HepG2 (cell line): ENCODE measurements around the gene NOP9. TPM values are rescaled to one million over a fixed set of nuclear protein-coding genes. Genes with fewer than 3 reads are reported as not detected.
A peak's percentile ranks its signal among the peaks of the same experiment; 100 is the strongest.

Source experiments
- ARNT ChIP-seq: fragments of 450-650 bp; IDR thresholded peaks from 2 replicates; pipeline ENCODE4 v1.6.1; 2017
- ATAD3A ChIP-seq: sonication (generic); formaldehyde crosslinking; IDR thresholded peaks from 2 replicates; pipeline ENCODE4 v1.4.0; 2020; ENCODE audit warnings: missing genetic modification reagents
- DPF2 ChIP-seq: sonication (generic); formaldehyde crosslinking; IDR thresholded peaks from 2 replicates; pipeline ENCODE4 v1.4.0; 2020; ENCODE audit warnings: mild to moderate bottlenecking, low read depth, missing genetic modification reagents, borderline replicate concordance
- EP300 ChIP-seq, 3 experiments: sonication (generic) in 1 of 3; formaldehyde crosslinking in 1 of 3; IDR thresholded peaks; 2 replicates each; pipeline versions ENCODE4 v1.5.1 to v1.6.1; 2011 to 2020; ENCODE audit warnings: low read depth in 2 of 3, low read length in 2 of 3, borderline replicate concordance in 1 of 3, improper control_type of control experiment in 1 of 3, mild to moderate bottlenecking in 1 of 3, missing genetic modification reagents in 1 of 3, moderate library complexity in 1 of 3
- GABPA ChIP-seq, 2 experiments: IDR thresholded peaks; 2 replicates each; pipeline ENCODE4 v1.6.1; 2011 to 2016; ENCODE audit warnings: low read depth in 2 of 2, low read length in 1 of 2, missing biosample characterization in 1 of 2, missing genetic modification characterization in 1 of 2
- JDP2 ChIP-seq: sonication (generic); formaldehyde crosslinking; IDR thresholded peaks from 2 replicates; pipeline ENCODE4 v1.8.1; 2022; ENCODE audit warnings: missing genetic modification reagents, borderline replicate concordance
- MBD4 ChIP-seq: IDR thresholded peaks from 2 replicates; pipeline ENCODE4 v1.6.1; 2012; ENCODE audit warnings: low read length, inconsistent platforms, borderline replicate concordance
- NFYB ChIP-seq: sonication (generic); formaldehyde crosslinking; IDR thresholded peaks from 2 replicates; pipeline ENCODE4 v1.4.0; 2020; ENCODE audit warnings: missing genetic modification reagents
- ZFP36L2 ChIP-seq: sonication (generic); formaldehyde crosslinking; IDR thresholded peaks from 2 replicates; pipeline ENCODE4 v1.4.0; 2020; ENCODE audit warnings: missing genetic modification reagents
- ZNF44 ChIP-seq: sonication (generic); formaldehyde crosslinking; IDR thresholded peaks from 2 replicates; pipeline ENCODE4 v1.5.1; 2020; ENCODE audit warnings: mild to moderate bottlenecking, missing genetic modification reagents
- ZNF503 ChIP-seq: sonication (generic); formaldehyde crosslinking; IDR thresholded peaks from 2 replicates; pipeline ENCODE4 v1.4.0; 2020; ENCODE audit warnings: missing genetic modification reagents
- ZNF550 ChIP-seq: sonication (generic); formaldehyde crosslinking; IDR thresholded peaks from 2 replicates; pipeline ENCODE4 v1.4.0; 2020; ENCODE audit warnings: mild to moderate bottlenecking, missing genetic modification reagents, borderline replicate concordance
- ZNF788 ChIP-seq: sonication (generic); formaldehyde crosslinking; IDR thresholded peaks from 2 replicates; pipeline ENCODE4 v1.5.0; 2020; ENCODE audit warnings: mild to moderate bottlenecking, missing genetic modification reagents, borderline replicate concordance
- ZXDC ChIP-seq: sonication (generic); formaldehyde crosslinking; IDR thresholded peaks from 2 replicates; pipeline ENCODE4 v1.5.0; 2020; ENCODE audit warnings: mild to moderate bottlenecking, missing genetic modification reagents
- polyA plus RNA-seq, 8 experiments: library from polyadenylated mRNA; depleted of rRNA in 3 of 8; stranded (reverse) in 7 of 8; unstranded in 1 of 8; fragments of >200 nt; fragmentation: Illumina TruSeq in 4 of 8; extraction: Trizol in 4 of 8; gene quantifications; 2 replicates each; pipeline versions ENCODE4 v1.2.1 to v1.2.3, GENCODE V29; 2011 to 2016; ENCODE audit warnings: low read depth in 4 of 8, missing spikeins in 1 of 8, mixed read lengths in 1 of 8; ENCODE audit not compliant: insufficient read depth in 1 of 8
- total RNA-seq, 5 experiments: library from RNA; depleted of rRNA; stranded (reverse); fragments of >200 nt; fragmentation: Illumina TruSeq; extraction: Trizol; gene quantifications; 2 replicates each; pipeline ENCODE4 v1.2.3, GENCODE V29; 2016; ENCODE audit warnings: low read depth in 1 of 5
- TF ChIP-seq, protein P1 (sequence below), 2 experiments: sonication (generic) in 1 of 2; formaldehyde crosslinking in 1 of 2; IDR thresholded peaks; 2 replicates each; pipeline versions ENCODE4 v1.4.0 to v1.6.1; 2016 to 2020; ENCODE audit warnings: borderline replicate concordance in 1 of 2, low read depth in 1 of 2, mild to moderate bottlenecking in 1 of 2, missing genetic modification reagents in 1 of 2
- TF ChIP-seq, protein P2 (sequence below): sonication (generic); formaldehyde crosslinking; IDR thresholded peaks from 2 replicates; pipeline ENCODE4 v1.9.0; 2021; ENCODE audit warnings: missing genetic modification reagents, mild to moderate bottlenecking, borderline replicate concordance

Gene NOP9
- total and polyA plus RNA-seq, 2 of the 13 experiments (the other 11 are each of a cell fraction or from before 2014, with no cell fraction given) = 24.5 to 61.6 TPM

DNA sequence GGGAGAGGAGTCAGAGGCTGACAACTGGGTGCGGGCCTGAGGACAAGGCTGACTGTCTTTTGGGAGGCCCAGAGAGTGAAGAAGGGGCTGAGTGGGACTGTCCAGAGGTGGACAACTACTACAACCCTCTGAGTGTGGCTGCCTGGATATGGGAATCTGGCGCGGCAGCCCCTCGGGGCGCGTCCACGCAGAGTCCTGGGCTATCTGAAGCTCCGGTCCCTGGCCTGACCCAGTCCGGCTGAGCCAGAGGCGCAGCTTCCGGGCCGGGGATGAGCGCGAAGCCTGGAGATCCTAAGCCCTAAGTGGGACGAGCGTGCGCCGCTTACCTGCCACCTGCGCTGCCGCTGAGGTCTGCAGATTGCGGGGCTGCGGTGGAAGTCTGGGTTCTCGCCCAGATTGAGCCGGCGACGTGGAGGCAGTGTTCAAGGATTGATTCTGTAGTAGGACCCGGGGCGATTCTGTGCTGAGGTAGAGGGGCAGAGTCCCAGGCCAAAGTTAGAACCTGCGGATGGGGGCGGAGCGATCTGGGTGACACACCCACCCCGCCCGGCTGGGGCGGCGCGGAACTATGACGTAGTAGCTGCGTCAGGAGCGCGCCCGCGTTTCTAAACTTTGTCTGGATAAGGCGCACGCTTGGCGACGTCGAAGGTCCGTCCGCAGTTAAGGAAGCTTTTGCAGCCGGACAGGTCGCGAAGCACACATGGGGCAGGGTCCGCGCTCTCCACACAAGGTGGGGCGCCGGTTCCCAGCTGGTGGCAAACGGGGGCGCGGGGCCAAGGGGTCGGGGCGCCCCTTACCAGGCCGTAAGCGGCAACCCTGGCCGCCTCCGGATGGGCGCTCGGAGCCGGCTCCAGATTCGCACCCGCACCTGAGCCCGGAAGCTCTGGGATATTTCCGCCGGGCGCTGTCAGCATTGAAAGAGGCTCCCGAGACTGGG is at the start of gene NOP9, which contains the start of gene DHRS1 (continued):
- peak; percentile 63 to 81; a peak in 3 of 4 replicates for TF ChIP-seq EP300 (IDR thresholded peaks at IDR 0.05; ENCODE audit: low read depth in 2 of 2, low read length in 2 of 2)
- TF ChIP-seq EP300 (CRISPR knock-in tag; IDR thresholded peaks at IDR 0.05; ENCODE audit: borderline replicate concordance) = peak; percentile 63; the same call in 1 of the 2 replicates
- peak; percentile 100 for TF ChIP-seq ZNF44
- peak; percentile 85; the same call in 1 of the 2 replicates for TF ChIP-seq ZFP36L2 (CRISPR knock-in tag)
- no peak; the same call in 1 of the 2 replicates for TF ChIP-seq DPF2 (CRISPR knock-in tag)
- TF ChIP-seq JDP2 (CRISPR knock-in tag) = no peak
- TF ChIP-seq ATAD3A (CRISPR knock-in tag) = 0 out of 2 replicates have a peak, but pooled peaks have one; percentile 26
- TF ChIP-seq ZNF550 (CRISPR knock-in tag) = peak; percentile 97; the same call in 1 of the 2 replicates
- TF ChIP-seq, protein P1, sequence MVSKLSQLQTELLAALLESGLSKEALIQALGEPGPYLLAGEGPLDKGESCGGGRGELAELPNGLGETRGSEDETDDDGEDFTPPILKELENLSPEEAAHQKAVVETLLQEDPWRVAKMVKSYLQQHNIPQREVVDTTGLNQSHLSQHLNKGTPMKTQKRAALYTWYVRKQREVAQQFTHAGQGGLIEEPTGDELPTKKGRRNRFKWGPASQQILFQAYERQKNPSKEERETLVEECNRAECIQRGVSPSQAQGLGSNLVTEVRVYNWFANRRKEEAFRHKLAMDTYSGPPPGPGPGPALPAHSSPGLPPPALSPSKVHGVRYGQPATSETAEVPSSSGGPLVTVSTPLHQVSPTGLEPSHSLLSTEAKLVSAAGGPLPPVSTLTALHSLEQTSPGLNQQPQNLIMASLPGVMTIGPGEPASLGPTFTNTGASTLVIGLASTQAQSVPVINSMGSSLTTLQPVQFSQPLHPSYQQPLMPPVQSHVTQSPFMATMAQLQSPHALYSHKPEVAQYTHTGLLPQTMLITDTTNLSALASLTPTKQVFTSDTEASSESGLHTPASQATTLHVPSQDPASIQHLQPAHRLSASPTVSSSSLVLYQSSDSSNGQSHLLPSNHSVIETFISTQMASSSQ (IDR thresholded peaks at IDR 0.05; ENCODE audit: low read depth) = peak; percentile 68; the same call in 1 of the 2 replicates
- TF ChIP-seq, protein P1 (CRISPR knock-in tag; IDR thresholded peaks at IDR 0.05; ENCODE audit: borderline replicate concordance) = peak; percentile 86; the same call in 1 of the 2 replicates
- no peak for TF ChIP-seq GABPA (IDR thresholded peaks at IDR 0.05; ENCODE audit: low read depth, low read length)
- TF ChIP-seq GABPA (CRISPR knock-in tag; IDR thresholded peaks at IDR 0.05; ENCODE audit: low read depth) = no peak
- no peak for TF ChIP-seq ZXDC
- TF ChIP-seq NFYB (CRISPR knock-in tag) = peak; percentile 59; the same call in 1 of the 2 replicates
- peak; percentile 95 for TF ChIP-seq ZNF503 (CRISPR knock-in tag)
- TF ChIP-seq, protein P2, sequence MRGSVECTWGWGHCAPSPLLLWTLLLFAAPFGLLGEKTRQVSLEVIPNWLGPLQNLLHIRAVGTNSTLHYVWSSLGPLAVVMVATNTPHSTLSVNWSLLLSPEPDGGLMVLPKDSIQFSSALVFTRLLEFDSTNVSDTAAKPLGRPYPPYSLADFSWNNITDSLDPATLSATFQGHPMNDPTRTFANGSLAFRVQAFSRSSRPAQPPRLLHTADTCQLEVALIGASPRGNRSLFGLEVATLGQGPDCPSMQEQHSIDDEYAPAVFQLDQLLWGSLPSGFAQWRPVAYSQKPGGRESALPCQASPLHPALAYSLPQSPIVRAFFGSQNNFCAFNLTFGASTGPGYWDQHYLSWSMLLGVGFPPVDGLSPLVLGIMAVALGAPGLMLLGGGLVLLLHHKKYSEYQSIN (CRISPR knock-in tag) = no peak
- TF ChIP-seq ARNT = no peak
- TF ChIP-seq ZNF788 (CRISPR knock-in tag) = peak; percentile 89; the same call in 1 of the 2 replicates
- TF ChIP-seq MBD4 = no peak
